HG02763 (cell line): ENCODE results near the gene DTD1.

Source experiments
- ATAC-seq: cut with Tn5 transposase; IDR thresholded peaks from one replicate; pipeline ENCODE4 v1.9.1; 2021; ENCODE audit warnings: mild to moderate bottlenecking, moderate library complexity; ENCODE audit not compliant: unreplicated experiment

The DTD1 gene

GRCh38 chr20:18701969-18702368 lies 114.1 kb downstream of the DTD1 start:
- no peak for ATAC-seq

GRCh38 chr20:18702736-18703135 lies 114.9 kb downstream of the DTD1 start:
- no peak for ATAC-seq

- no peak for ATAC-seq
Measured at GRCh38 chr20:18705490-18705889, 117.6 kb downstream of the DTD1 start.

- ATAC-seq, result no peak
Measured at GRCh38 chr20:18705910-18706309, 118.1 kb downstream of the DTD1 start.

- no peak for ATAC-seq
Measured at GRCh38 chr20:18712131-18712530, 124.3 kb downstream of the DTD1 start.

- no peak for ATAC-seq
Measured at GRCh38 chr20:18712882-18713281, 125.0 kb downstream of the DTD1 start.

- ATAC-seq, result no peak
Measured at GRCh38 chr20:18715564-18715963, 127.7 kb downstream of the DTD1 start.

GRCh38 chr20:18717062-18717461 lies 129.2 kb downstream of the DTD1 start:
- no peak for ATAC-seq

GRCh38 chr20:18718129-18718528 lies 130.3 kb downstream of the DTD1 start:
- ATAC-seq, result no peak

- no peak for ATAC-seq
Measured at GRCh38 chr20:18719426-18719825, 131.6 kb downstream of the DTD1 start.

GRCh38 chr20:18721551-18722115 lies 133.8 kb downstream of the DTD1 start:
- ATAC-seq, result no peak

- no peak for ATAC-seq
Measured at GRCh38 chr20:18722371-18722770, 134.5 kb downstream of the DTD1 start.

GRCh38 chr20:18724077-18724476 lies 136.2 kb downstream of the DTD1 start:
- no peak for ATAC-seq

GRCh38 chr20:18724788-18725464 lies 137.1 kb downstream of the DTD1 start:
- no peak for ATAC-seq

GRCh38 chr20:18727032-18727508 lies 139.2 kb downstream of the DTD1 start:
- no peak for ATAC-seq

- peak; percentile 95 for ATAC-seq
Measured at GRCh38 chr20:18728165-18728869, 140.5 kb downstream of the DTD1 start.

GRCh38 chr20:18728870-18729224 lies 141.0 kb downstream of the DTD1 start:
- ATAC-seq, result peak; percentile 34

- no peak for ATAC-seq
Measured at GRCh38 chr20:18729231-18729825, 141.5 kb downstream of the DTD1 start.

- no peak for ATAC-seq
Measured at GRCh38 chr20:18731940-18732339, 144.1 kb downstream of the DTD1 start.

GRCh38 chr20:18734525-18735189 lies 146.8 kb downstream of the DTD1 start:
- ATAC-seq, result no peak

GRCh38 chr20:18737140-18737539 lies 149.3 kb downstream of the DTD1 start:
- ATAC-seq, result no peak
